Measurements from ENCODE around the gene GREM1. TPM values are rescaled to one million over a fixed set of nuclear protein-coding genes. Genes with fewer than 3 reads are reported as not detected.

The GREM1 gene
- total and polyA plus RNA-seq, 2 donors (not counting 3 experiments of a cell fraction or from before 2014, with no cell fraction given) = not detected

- no peak overlapping the region for H3K27ac ChIP-seq (ENCODE audit: insufficient read depth, low read depth, low read length)
- FAIRE-seq (no peak), DNase-seq (ENCODE audit: low read depth, low spot score) (no peak)
- dilution Hi-C loops (cut with MboI; ENCODE audit: extremely low pct_ligation_motif_present, low sequenced_read_pairs) = no loop called here
- H3K27me3 ChIP-seq (ENCODE audit: control insufficient read depth in 2 of 2, insufficient read depth in 2 of 2, low read length in 2 of 2) = peaks cover 17 to 42% of the 10 kb centered on the region in 2 experiments
- no peak overlapping the region for H2AFZ ChIP-seq (ENCODE audit: low read depth, low read length)
- no peak overlapping the region for H3K9ac ChIP-seq (replicated peaks; ENCODE audit: extremely low read depth, insufficient read depth, low read length)
- no peak overlapping the region for H3K4me2 ChIP-seq (ENCODE audit: insufficient read depth, low read length)
- ChIA-PET CTCF (interaction anchor here (0.9 to 1.2 kb wide), 2 partner anchors 74 to 107 kb away, joined by 3 read pairs; no protein-coding TSS in a partner anchor), POLR2A (no interaction called here)
- no peaks in the 10 kb centered on the region for H3K9me1 ChIP-seq (replicated peaks; ENCODE audit: control insufficient read depth, extremely low read depth, insufficient read depth, low read length)
- TF ChIP-seq FOS (IDR thresholded peaks at IDR 0.05; ENCODE audit: borderline replicate concordance, insufficient read depth, low read length) (no peak), EZH2 (IDR thresholded peaks at IDR 0.05; ENCODE audit: borderline replicate concordance, low read depth, low read length, severe bottlenecking) (no peak), GATA2 (IDR thresholded peaks at IDR 0.05; ENCODE audit: insufficient read depth, insufficient read length, low read depth, low read length) (no peak), JUN (IDR thresholded peaks at IDR 0.05; ENCODE audit: borderline replicate concordance, insufficient read depth, insufficient read length, low read depth) (no peak), POLR2AphosphoS5 (IDR thresholded peaks at IDR 0.05; ENCODE audit: insufficient read depth, low read depth, low read length) (no peak), POLR2A (IDR thresholded peaks at IDR 0.05; ENCODE audit: low read depth, low read length) (no peak), CTCF (IDR thresholded peaks at IDR 0.05; ENCODE audit: extremely low read depth in 1 of 2, insufficient read depth in 1 of 2, low read depth in 1 of 2, low read length in 2 of 2) (no peak), MYC (IDR thresholded peaks at IDR 0.05; ENCODE audit: low read depth, low read length) (no peak), MAX (IDR thresholded peaks at IDR 0.05; ENCODE audit: insufficient read depth, insufficient read length) (no peak)
- no peaks in the 10 kb centered on the region for H3K4me1 ChIP-seq (ENCODE audit: control insufficient read depth, extremely low read depth, insufficient read depth, low read length)
- no TSS peak for BruUV-seq (replicated peaks)
- H4K20me1 ChIP-seq (replicated peaks; ENCODE audit: control insufficient read depth, extremely low read depth, insufficient read depth, low read length) = no peaks in the 10 kb centered on the region
- no peak overlapping the region for H3K4me3 ChIP-seq (replicated peaks in 1 of 3; ENCODE audit: insufficient read depth in 1 of 3, low read depth in 1 of 3, low read length in 3 of 3)
- H3K79me2 ChIP-seq (ENCODE audit: control insufficient read depth, insufficient read depth, low read length) = no peaks in the 10 kb centered on the region
- no peaks in the 10 kb centered on the region for H3K9me3 ChIP-seq (replicated peaks; ENCODE audit: control insufficient read depth, insufficient read depth, low read length)
- H3K36me3 ChIP-seq (ENCODE audit: control insufficient read depth in 2 of 2, extremely low read depth in 1 of 2, insufficient read depth in 2 of 2, low read length in 2 of 2) = no peaks in the 10 kb centered on the region
- intact Hi-C loops (cut with micrococcal nuclease) = loop anchor here (10.0 kb wide), 1 partner anchor 62 kb away; no protein-coding TSS in a partner anchor
These were observed 18.9 kb downstream of the GREM1 start for GRCh38 chr15:32736701-32737061.

All from endothelial cell of umbilical vein (primary cell).